ENCODE data around the gene NFATC4.

DNA sequence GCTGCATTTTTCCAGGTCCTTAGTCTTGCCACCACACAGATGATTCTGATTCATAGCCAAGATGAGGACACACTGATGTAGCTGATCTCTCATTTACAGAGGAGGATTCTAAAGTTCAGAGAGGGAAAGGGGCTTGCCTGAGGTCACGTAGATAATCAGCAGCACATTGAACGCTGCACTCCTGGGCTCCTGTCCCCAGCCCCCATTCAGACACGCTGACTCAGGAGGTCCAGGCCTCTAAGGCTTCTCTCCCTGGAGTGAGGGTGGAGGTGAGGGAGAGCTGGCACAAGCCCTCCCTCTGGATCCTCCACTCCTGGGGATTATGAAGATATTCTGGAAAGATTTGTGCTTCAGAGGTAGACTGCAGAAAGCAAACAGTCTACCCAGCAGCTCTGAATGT is 10.3 kb downstream of the NFATC4 start:
- TF ChIP-seq POLR2A (IDR thresholded peaks at IDR 0.05; ENCODE audit: low read length) (no peak), GATA1 (IDR thresholded peaks at IDR 0.05; ENCODE audit: low read depth, low read length) (no peak)

All from erythroblast (primary cell).